Measurements from ENCODE around the gene PCSK9.

- TF ChIP-seq POLR2A (IDR thresholded peaks at IDR 0.05; ENCODE audit: low read length): no peak
- no peak for TF ChIP-seq GATA1 (IDR thresholded peaks at IDR 0.05; ENCODE audit: low read depth, low read length)
These were observed 55.7 kb downstream of the PCSK9 start for GRCh38 chr1:55095095-55095494.

Data from erythroblast (primary cell).